CD4-positive, alpha-beta T cell treated with Interleukin-15 for 4 hours (primary cell): ENCODE data around the gene CCDC102B.
"Not testable (repeated sequence)": the region's sequence is repeated elsewhere in the genome, so short reads cannot be mapped to it uniquely, and the experiment has no call there.

Experiments
- DNase-seq: peaks from one replicate; pipeline ENCODE4 v3.0.0-alpha.2; 2020; ENCODE audit warnings: low spot score

Gene CCDC102B

GRCh38 chr18:68983126-68983525 lies 185.2 kb downstream of the CCDC102B start:
- no peak for DNase-seq

GRCh38 chr18:68984342-68984741 lies 186.5 kb downstream of the CCDC102B start:
- DNase-seq = no peak

GRCh38 chr18:68985172-68985820 lies 187.4 kb downstream of the CCDC102B start:
- DNase-seq = no peak

GRCh38 chr18:68991286-68991685 lies 193.4 kb downstream of the CCDC102B start:
- no peak for DNase-seq

- no peak for DNase-seq
Observed at GRCh38 chr18:68992719-68993482, 195.0 kb downstream of the CCDC102B start.

GRCh38 chr18:68995675-68996074 lies 197.8 kb downstream of the CCDC102B start:
- DNase-seq = no peak

- DNase-seq = no peak
Observed at GRCh38 chr18:68997845-68998244, 200.0 kb downstream of the CCDC102B start.

GRCh38 chr18:69000366-69000765 lies 202.5 kb downstream of the CCDC102B start:
- DNase-seq = no peak

- no peak for DNase-seq
Observed at GRCh38 chr18:69002233-69002632, 204.4 kb downstream of the CCDC102B start.

GRCh38 chr18:69006212-69006611 lies 208.3 kb downstream of the CCDC102B start:
- not testable (repeated sequence) for DNase-seq

GRCh38 chr18:69008538-69008937 lies 210.7 kb downstream of the CCDC102B start:
- DNase-seq = no peak

GRCh38 chr18:69021211-69021805 lies 223.4 kb downstream of the CCDC102B start:
- DNase-seq = no peak

GRCh38 chr18:69022426-69022825 lies 224.5 kb downstream of the CCDC102B start:
- no peak for DNase-seq

- no peak for DNase-seq
Observed at GRCh38 chr18:69031571-69031970, 233.7 kb downstream of the CCDC102B start.

GRCh38 chr18:69032009-69032408 lies 234.1 kb downstream of the CCDC102B start:
- no peak for DNase-seq

- no peak for DNase-seq
Observed at GRCh38 chr18:69035756-69036155, 237.9 kb downstream of the CCDC102B start.

- no peak for DNase-seq
Observed at GRCh38 chr18:69044215-69044614, 246.3 kb downstream of the CCDC102B start.

- DNase-seq = no peak
Observed at GRCh38 chr18:69064063-69064462, 266.2 kb downstream of the CCDC102B start.

- DNase-seq = no peak
Observed at GRCh38 chr18:69067048-69067447, 269.2 kb downstream of the CCDC102B start.

- DNase-seq = no peak
Observed at GRCh38 chr18:69071680-69072079, 273.8 kb downstream of the CCDC102B start.

- no peak for DNase-seq
Observed at GRCh38 chr18:69081846-69082245, 284.0 kb downstream of the CCDC102B start.

GRCh38 chr18:69082499-69082898 lies 284.6 kb downstream of the CCDC102B start:
- no peak for DNase-seq

- no peak for DNase-seq
Observed at GRCh38 chr18:69085951-69086350, 288.1 kb downstream of the CCDC102B start.
